Activated CD4-positive, alpha-beta T cell treated with anti-CD3 and anti-CD28 coated beads for 1 hour (primary cell): Measurements from ENCODE around the gene C2CD4A.
"Not testable (repeated sequence)": the region's sequence is repeated elsewhere in the genome, so short reads cannot be mapped to it uniquely, and the experiment has no call there.

ENCODE experiments used
- DNase-seq: peaks from one replicate; pipeline ENCODE4 v3.0.0-alpha.2; 2020

C2CD4A gene

GRCh38 chr15:62066663-62067447 is at the start of gene C2CD4A:
Gene C2CD4A (plus strand): TSS chr15:62066977. CDS start chr15:62067614, 637 bp downstream.
- DNase-seq, result peak; percentile 41

- no peak for DNase-seq
These were observed 46.1 kb upstream of the C2CD4A start for GRCh38 chr15:62020576-62021160.

GRCh38 chr15:62021991-62022600 is 44.7 kb upstream of the C2CD4A start:
- DNase-seq, result no peak

- DNase-seq, result no peak
These were observed 40.1 kb upstream of the C2CD4A start for GRCh38 chr15:62026487-62027262.

GRCh38 chr15:62027263-62027565 is 39.6 kb upstream of the C2CD4A start:
- no peak for DNase-seq

GRCh38 chr15:62027916-62028315 is 38.9 kb upstream of the C2CD4A start:
- no peak for DNase-seq

- no peak for DNase-seq
These were observed 31.4 kb upstream of the C2CD4A start for GRCh38 chr15:62035256-62035924.

- DNase-seq, result no peak
These were observed 20.6 kb upstream of the C2CD4A start for GRCh38 chr15:62046078-62046743.

GRCh38 chr15:62047282-62047827 is 19.4 kb upstream of the C2CD4A start:
- DNase-seq, result no peak

- DNase-seq, result not testable (repeated sequence)
These were observed 18.5 kb upstream of the C2CD4A start for GRCh38 chr15:62048254-62048653.

GRCh38 chr15:62050115-62050514 is 16.7 kb upstream of the C2CD4A start:
- DNase-seq, result no peak

GRCh38 chr15:62051166-62051565 is 15.6 kb upstream of the C2CD4A start:
- no peak for DNase-seq

- no peak for DNase-seq
These were observed 14.1 kb upstream of the C2CD4A start for GRCh38 chr15:62052713-62053112.

GRCh38 chr15:62053439-62054085 is 13.2 kb upstream of the C2CD4A start:
- DNase-seq, result no peak

GRCh38 chr15:62054979-62055378 is 11.8 kb upstream of the C2CD4A start:
- no peak for DNase-seq

- DNase-seq, result no peak
These were observed 9.3 kb upstream of the C2CD4A start for GRCh38 chr15:62057341-62057980.

GRCh38 chr15:62058327-62059028 is 8.3 kb upstream of the C2CD4A start:
- no peak for DNase-seq

- DNase-seq, result no peak
These were observed 7.5 kb upstream of the C2CD4A start for GRCh38 chr15:62059108-62059815.

GRCh38 chr15:62059816-62060112 is 7.0 kb upstream of the C2CD4A start:
- DNase-seq, result peak; percentile 35
